HCT116 (cell line): Measurements from ENCODE around the gene RBM4B.

ENCODE experiments used
- ATF3 ChIP-seq: IDR thresholded peaks from 2 replicates; pipeline ENCODE4 v1.6.1; 2012
- CTCF ChIP-seq, 3 experiments: fragments of 200-600 bp in 1 of 3; sonication (generic) in 1 of 3; IDR thresholded peaks in 2 of 3; conservative IDR thresholded peaks in 1 of 3; 2 replicates each; pipeline ENCODE4 v1.5.1; 2012 to 2017; ENCODE audit warnings: low read depth in 2 of 3, low read length in 2 of 3, antibody characterized with exemption in 1 of 3, borderline replicate concordance in 1 of 3, control low read depth in 1 of 3, mild to moderate bottlenecking in 1 of 3, mixed read lengths in 1 of 3, mixed run types in 1 of 3, moderate library complexity in 1 of 3; ENCODE audit not compliant: insufficient read depth in 1 of 3
- EGR1 ChIP-seq: IDR thresholded peaks from 2 replicates; pipeline ENCODE4 v1.6.1; 2012; ENCODE audit warnings: low read depth
- JUND ChIP-seq: IDR thresholded peaks from 2 replicates; pipeline ENCODE4 v1.6.1; 2012
- POLR2A ChIP-seq: IDR thresholded peaks from 2 replicates; pipeline ENCODE4 v1.7.0; 2011; ENCODE audit warnings: borderline replicate concordance; ENCODE audit not compliant: insufficient read depth, insufficient read length; ENCODE audit errors: extremely low read depth
- POLR2AphosphoS5 ChIP-seq: IDR thresholded peaks from 2 replicates; pipeline ENCODE4 v1.6.1; 2011; ENCODE audit warnings: mild to moderate bottlenecking, low read depth, low read length, moderate library complexity
- RAD21 ChIP-seq: IDR thresholded peaks from 2 replicates; pipeline ENCODE4 v1.6.1; 2012; ENCODE audit warnings: low read depth, mild to moderate bottlenecking
- TF ChIP-seq, protein P1 (sequence below): IDR thresholded peaks from 2 replicates; pipeline ENCODE4 v1.6.1; 2011; ENCODE audit warnings: mild to moderate bottlenecking, low read length, moderate library complexity; ENCODE audit not compliant: insufficient replicate concordance; ENCODE audit errors: extremely low read depth

DNA sequence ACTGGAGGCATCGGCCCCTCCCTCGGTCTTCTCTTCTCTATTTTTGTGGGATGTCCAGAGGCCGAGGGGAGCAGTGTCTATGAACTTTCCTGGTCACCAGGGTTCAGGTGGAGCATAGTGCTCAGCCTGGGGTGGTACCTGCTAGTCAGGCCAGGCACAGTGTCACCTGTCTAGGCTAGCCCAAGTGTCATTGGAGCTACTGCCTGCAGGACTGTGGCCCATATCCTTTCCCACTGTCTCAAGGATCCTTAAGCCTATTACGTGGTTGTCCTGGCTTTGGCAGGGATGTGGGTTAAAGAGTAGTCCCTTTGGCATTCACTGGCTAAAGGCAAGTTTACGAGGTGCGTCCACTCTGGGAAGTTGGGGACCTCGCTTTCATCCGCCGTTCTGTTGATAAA is 51.9 kb downstream of the RBM4B start:
- no peak for TF ChIP-seq CTCF (IDR thresholded peaks at IDR 0.05 in 2 of 3, conservative IDR thresholded peaks at IDR 0.05 in 1 of 3; ENCODE audit: borderline replicate concordance in 1 of 3, insufficient read depth in 1 of 3, low read depth in 2 of 3, low read length in 2 of 3)
- no peak for TF ChIP-seq POLR2A
- TF ChIP-seq POLR2AphosphoS5, result no peak
- TF ChIP-seq EGR1, result no peak
- TF ChIP-seq RAD21, result no peak
- TF ChIP-seq, protein P1, sequence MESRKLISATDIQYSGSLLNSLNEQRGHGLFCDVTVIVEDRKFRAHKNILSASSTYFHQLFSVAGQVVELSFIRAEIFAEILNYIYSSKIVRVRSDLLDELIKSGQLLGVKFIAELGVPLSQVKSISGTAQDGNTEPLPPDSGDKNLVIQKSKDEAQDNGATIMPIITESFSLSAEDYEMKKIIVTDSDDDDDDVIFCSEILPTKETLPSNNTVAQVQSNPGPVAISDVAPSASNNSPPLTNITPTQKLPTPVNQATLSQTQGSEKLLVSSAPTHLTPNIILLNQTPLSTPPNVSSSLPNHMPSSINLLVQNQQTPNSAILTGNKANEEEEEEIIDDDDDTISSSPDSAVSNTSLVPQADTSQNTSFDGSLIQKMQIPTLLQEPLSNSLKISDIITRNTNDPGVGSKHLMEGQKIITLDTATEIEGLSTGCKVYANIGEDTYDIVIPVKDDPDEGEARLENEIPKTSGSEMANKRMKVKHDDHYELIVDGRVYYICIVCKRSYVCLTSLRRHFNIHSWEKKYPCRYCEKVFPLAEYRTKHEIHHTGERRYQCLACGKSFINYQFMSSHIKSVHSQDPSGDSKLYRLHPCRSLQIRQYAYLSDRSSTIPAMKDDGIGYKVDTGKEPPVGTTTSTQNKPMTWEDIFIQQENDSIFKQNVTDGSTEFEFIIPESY, result no peak
- TF ChIP-seq ATF3, result no peak
- no peak for TF ChIP-seq JUND
